ENCODE results near the gene OAS2.
A peak's percentile ranks its signal among the peaks of the same experiment; 100 is the strongest.

The OAS2 gene

DNA sequence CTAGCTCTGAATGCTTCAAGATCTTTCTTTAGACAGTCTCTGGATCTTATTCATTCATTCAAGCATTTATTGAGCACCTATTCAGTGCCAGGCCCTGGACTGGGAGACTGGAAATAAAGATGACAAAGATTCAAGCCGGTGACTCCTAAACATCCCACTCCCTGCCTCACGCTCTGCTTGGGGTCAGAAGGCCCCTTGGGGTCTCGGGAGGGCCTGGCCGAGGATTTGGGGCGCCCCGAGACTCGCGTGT lies 78.0 kb downstream of the OAS2 start:
- DNase-seq (ENCODE audit: low read depth in 2 of 3, low spot score in 1 of 3): no peak

DNA sequence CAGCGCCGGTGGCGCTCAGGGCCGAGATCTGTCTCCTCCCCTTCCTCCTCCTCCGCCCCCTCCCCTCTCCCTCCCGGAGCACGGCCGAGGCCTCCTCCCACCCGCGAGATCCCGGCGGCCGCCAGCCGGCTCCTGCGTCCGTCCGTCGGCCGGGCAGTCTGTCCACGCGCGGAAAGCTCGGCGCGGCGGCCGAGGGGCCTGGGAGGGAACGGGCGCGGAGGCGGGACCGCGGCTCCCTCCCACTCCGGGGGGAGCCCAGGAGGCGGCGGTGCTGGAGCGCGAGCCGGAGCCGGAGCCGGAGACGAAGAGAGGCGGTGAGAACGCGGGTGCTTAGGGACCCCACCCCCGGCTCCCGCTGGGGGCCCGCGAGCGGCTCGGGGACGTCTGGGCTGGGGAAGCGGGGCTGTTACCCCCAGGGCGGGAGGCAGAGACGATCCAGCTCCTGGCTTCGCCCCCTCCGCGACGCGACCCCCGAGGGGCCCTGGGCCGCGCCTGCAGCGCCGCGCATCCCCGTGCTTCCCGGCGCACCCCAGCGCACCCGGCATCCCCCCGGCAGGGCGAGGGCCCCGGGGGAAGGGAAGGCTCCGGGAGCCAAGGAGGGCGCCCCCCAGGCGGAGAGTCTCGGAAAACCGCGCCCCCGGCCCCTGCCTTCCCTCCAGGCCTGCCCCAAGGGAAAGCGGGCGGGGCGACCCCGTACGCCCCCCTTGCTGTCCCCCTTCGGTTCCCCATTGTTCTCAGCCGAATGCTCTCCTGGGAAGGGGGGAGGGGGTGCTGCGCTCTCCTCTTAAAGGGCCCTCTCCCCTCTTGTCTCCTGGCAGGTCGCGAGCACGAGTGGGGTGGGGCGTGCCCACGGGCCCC lies 78.5 kb downstream of the OAS2 start, which contains the start of gene DTX1:
Gene DTX1, plus strand, starts transcription at position 100 of the 858 bp plus-strand sequence. CDS start 1,463 bp downstream, outside the sequence.
- peak in 1 of 3 donors; percentile 26 for DNase-seq (ENCODE audit: low read depth in 2 of 3, low spot score in 1 of 3)

DNA sequence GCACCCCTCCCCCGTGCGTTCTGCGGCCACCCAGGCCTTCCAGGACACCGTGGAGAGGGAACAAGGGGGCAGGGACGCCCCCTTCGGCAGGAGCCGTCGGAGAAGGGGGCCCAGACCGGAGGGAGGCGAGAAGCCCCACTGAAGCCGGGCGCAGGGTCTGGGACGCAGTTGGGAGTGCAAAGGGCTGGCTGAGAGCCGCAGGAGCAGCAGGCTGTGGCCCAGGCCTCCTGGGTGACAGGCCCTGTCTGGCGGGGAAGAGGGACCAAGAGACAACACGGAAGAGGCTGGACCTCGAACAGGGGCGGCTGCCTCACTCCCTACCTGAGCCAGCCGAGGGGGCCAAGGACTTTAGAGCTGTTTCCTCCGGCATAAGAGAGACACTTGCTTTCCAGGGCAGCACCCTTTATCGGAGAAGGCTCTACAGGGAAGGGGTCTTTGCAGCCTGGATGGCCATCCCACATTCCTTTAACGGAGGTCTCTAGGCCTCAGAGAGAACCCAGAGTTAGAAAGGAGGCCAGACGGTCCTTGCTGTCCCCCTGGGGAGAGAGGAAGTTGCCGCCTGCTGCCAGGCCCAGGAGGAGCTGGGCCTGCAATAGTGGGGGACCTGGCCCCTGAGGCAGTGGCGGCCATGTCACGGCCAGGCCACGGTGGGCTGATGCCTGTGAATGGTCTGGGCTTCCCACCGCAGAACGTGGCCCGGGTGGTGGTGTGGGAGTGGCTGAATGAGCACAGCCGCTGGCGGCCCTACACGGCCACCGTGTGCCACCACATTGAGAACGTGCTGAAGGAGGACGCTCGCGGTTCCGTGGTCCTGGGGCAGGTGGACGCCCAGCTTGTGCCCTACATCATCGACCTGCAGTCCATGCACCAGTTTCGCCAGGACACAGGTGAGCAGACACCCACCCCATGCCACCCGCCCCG lies 79.5 kb downstream of the OAS2 start:
- DNase-seq (ENCODE audit: low read depth in 2 of 3, low spot score in 1 of 3): no peak

DNA sequence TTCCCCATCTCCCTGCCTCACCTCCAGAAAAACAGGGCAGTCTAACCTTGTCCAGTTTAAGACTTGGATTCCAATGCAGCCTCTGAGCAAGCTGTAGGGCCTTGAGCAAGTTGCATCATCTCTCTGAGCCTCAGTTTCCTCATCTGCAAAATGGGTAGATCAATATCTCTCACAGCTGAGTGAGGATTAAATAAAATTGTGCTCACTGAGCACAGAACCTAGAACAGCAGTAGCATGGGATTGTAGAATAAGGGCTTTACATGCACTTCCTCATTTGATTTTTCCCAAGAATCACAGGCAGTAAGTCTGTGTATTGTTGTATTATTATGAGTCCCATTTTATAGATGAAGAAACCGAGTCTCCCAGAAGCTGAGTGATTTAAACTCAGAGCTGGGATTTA lies 80.2 kb downstream of the OAS2 start:
- no peak for DNase-seq (ENCODE audit: low read depth in 2 of 3, low spot score in 1 of 3)

DNA sequence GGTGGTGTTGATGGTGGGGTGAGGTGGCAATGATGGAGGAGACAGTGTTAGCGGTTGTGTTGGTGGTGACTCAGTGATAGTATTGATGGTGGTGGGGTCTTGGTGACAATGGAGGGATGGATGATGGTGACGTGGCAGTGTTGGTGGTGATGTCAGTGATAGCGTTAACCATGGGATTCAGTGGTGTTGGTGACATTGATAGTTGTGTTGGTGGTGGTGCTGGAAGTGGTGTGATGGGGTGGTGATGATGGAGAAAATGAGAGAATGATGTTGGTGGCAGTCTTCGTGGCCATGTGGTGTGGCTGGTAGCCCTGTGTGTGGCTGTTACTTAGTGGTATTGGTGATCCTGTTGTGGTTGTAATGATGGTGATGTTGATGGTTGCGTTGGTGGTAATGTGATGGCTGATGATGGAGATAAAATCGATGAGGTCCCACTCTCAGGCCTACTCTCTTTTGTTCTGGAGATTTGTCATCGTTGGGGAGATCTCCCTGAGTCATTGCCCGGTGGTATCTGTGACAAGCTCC lies 80.8 kb downstream of the OAS2 start:
- no peak for DNase-seq (ENCODE audit: low read depth in 2 of 3, low spot score in 1 of 3)

DNA sequence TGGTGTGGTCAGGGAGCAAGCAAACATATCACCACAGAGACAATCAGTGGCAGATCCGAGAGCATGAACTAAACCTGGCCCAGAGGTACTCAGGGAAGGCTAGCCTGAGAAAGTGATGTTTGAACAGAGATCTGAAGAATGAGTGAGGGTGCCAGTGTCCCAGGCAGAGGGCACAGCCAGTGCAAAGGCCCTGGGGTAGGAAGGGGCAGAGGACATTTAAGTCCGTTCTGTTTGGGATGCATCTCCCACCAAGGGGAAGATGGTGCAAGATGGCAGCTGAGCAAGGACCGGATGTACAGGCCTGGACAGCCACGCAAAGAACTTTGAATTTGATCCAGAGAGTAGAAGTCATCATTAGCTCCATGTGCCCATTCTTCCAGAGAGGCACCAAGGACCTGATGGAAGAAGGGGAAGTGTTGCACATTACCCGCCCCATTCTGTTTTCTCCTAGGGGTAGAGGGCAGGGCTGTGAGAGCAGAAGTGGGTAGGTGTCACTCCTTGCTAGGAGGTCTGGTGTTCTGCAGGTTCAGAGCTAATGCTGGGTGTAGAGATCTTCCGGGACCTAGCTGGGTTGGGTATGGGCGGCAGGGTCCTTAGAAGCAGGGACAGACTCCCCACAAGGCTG lies 82.1 kb downstream of the OAS2 start:
- no peak for DNase-seq (ENCODE audit: low read depth in 2 of 3, low spot score in 1 of 3)

DNA sequence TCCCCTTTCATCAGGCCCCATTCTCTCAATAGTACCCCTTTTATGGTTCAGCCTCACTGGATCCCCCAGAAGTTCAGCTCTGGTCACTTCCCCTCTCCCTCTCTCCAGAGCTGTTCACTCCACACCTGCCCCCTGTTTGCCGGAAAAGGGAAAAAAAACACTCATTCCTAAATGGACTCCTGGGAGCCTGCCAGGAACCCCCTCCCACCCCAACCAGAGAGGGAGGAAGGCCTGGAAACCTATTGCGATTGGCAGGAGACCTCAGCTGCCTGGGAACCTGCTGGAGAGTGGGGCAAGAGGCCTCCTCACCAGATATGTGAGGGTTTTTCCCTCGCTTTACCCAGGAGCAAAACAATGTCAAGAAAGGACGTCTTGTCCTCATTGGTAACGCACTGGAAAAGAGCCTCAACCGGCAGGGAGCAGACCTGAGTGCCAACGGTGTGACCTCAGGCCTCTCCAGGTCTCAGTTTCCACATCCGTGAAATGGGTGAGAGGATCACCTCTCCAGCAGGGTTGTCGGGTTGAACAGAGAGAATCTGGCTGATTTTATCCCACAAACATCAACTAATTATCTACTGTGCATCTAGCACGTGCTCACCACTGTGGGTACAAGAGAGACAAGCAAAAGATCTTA lies 82.9 kb downstream of the OAS2 start:
- no peak for DNase-seq (ENCODE audit: low read depth in 2 of 3, low spot score in 1 of 3)
